Left lung (tissue), 10 donors: ENCODE measurements around the gene CCDC200. TPM values are rescaled to one million over a fixed set of nuclear protein-coding genes. Genes with fewer than 3 reads are reported as not detected.

Experiments
- ATAC-seq: fragments of 200-7000 bp; cut with Tn5 transposase; one replicate; pipeline ENCODE4 v1.9.1; 2020; ENCODE audit warnings: moderate library complexity
- DNase-seq, 4 donors: peaks; one replicate each; pipeline ENCODE4 v3.0.0-alpha.2; 2013 to 2020
- H3K27ac ChIP-seq, 2 donors: fragments of 200-600 bp; sonication (generic) in 1 of 2; one replicate each; pipeline versions ENCODE4 v1.5.0 to v1.8.0; 2020 to 2021
- H3K27me3 ChIP-seq, 2 donors: fragments of 200-600 bp; sonication (generic) in 1 of 2; one replicate each; pipeline versions ENCODE4 v1.5.0 to v1.8.0; 2020 to 2021
- H3K36me3 ChIP-seq, 2 donors: fragments of 200-600 bp; sonication (generic) in 1 of 2; one replicate each; pipeline versions ENCODE4 v1.5.0 to v1.8.0; 2020 to 2021
- H3K4me1 ChIP-seq, 2 donors: fragments of 200-600 bp; one replicate each; pipeline ENCODE4 v1.8.0; 2021
- H3K4me3 ChIP-seq, 2 donors: fragments of 200-600 bp; sonication (generic) in 1 of 2; one replicate each; pipeline versions ENCODE4 v1.5.0 to v1.8.0; 2020 to 2021; ENCODE audit warnings: mild to moderate bottlenecking in 1 of 2
- H3K9me3 ChIP-seq, 2 donors: fragments of 200-600 bp; sonication (generic) in 1 of 2; one replicate each; pipeline versions ENCODE4 v1.5.0 to v1.8.0; 2020 to 2021
- intact Hi-C, 2 donors: fragments of 100-400 bp; cut with DNase I; formaldehyde crosslinking; loops; one replicate each; pipeline versions ENCODE4 v1.11.2 to v1.14.2; 2022
- polyA plus RNA-seq, 6 donors: library from polyadenylated mRNA; unstranded; fragments of 120-200 nt; gene quantifications; one replicate each; pipeline ENCODE4 v1.2.1, GENCODE V29; 2013; ENCODE audit not compliant: insufficient read length in 6 of 6
- total RNA-seq, 2 donors: library from RNA; stranded (reverse); fragmentation: NEBNext Ultra II Directional; extraction: Animal tissue kit (Norgen Biotek cat#: 25700); gene quantifications; one replicate each; pipeline ENCODE4 v1.2.1, GENCODE V29; 2021
- TF ChIP-seq, protein P1 (sequence below), 2 donors: fragments of 200-600 bp; sonication (generic) in 1 of 2; IDR thresholded peaks; one replicate each; pipeline versions ENCODE4 v1.5.0 to v1.8.0; 2021; ENCODE audit warnings: antibody characterized with exemption in 2 of 2
- donor health status: DM: no; HTN: yes; CAD: no.
- donor health status: DM: no; HTN: no; CAD: no.

CCDC200 gene
- total and polyA plus RNA-seq, 8 donors, result 0.37 to 23.6 (median 16.8) TPM; not detected in 1

DNA sequence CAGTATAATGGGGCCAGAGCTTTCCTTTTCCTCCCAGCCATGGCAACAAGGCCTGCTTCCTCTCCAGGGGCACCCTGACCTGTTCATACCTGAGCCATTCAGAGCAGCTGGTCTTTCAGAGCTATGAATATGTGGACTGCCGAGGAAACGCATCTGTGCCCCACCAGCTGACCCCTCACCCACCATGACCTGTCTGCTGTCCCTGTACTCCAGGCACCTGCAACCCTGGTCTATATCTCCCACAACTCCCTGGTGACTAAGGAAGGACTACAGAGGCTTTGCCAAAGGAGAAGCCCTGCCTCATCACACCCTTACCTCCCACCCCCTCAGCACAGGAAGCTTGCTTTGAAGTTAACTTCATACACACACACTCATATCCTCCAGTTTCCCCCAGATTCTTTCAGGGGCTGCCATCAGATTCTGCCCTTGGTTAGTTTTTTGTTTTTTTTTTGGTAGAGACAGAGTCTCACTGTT lies 10.8 kb downstream of the CCDC200 start:
- Histone ChIP-seq H3K27me3 (no peaks in the 10 kb centered on the region), H3K9me3 (no peaks in the 10 kb centered on the region), H3K4me1 (peaks cover 2 to 16% of the 10 kb centered on the region in 2 donors), H3K36me3 (peaks cover 0 to 86% of the 10 kb centered on the region in 2 donors), H3K27ac (no peak overlapping the region), H3K4me3 (no peak overlapping the region)
- DNase-seq (no peak), ATAC-seq (no peak)
- intact Hi-C loops, result no loop called here
- TF ChIP-seq, protein P1, sequence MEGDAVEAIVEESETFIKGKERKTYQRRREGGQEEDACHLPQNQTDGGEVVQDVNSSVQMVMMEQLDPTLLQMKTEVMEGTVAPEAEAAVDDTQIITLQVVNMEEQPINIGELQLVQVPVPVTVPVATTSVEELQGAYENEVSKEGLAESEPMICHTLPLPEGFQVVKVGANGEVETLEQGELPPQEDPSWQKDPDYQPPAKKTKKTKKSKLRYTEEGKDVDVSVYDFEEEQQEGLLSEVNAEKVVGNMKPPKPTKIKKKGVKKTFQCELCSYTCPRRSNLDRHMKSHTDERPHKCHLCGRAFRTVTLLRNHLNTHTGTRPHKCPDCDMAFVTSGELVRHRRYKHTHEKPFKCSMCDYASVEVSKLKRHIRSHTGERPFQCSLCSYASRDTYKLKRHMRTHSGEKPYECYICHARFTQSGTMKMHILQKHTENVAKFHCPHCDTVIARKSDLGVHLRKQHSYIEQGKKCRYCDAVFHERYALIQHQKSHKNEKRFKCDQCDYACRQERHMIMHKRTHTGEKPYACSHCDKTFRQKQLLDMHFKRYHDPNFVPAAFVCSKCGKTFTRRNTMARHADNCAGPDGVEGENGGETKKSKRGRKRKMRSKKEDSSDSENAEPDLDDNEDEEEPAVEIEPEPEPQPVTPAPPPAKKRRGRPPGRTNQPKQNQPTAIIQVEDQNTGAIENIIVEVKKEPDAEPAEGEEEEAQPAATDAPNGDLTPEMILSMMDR (IDR thresholded peaks at IDR 0.05), result no peak

GRCh38 chr17:43216762-43217613 lies 11.4 kb downstream of the CCDC200 start:
- H3K4me3 ChIP-seq, result no peak overlapping the region
- H3K4me1 ChIP-seq, result peaks cover 6 to 22% of the 10 kb centered on the region in 2 donors
- peaks cover 0 to 80% of the 10 kb centered on the region in 2 donors for H3K36me3 ChIP-seq
- no peak for ATAC-seq
- TF ChIP-seq, protein P1 (IDR thresholded peaks at IDR 0.05), result no peak
- intact Hi-C loops, result no loop called here
- no peak for DNase-seq
- no peaks in the 10 kb centered on the region for H3K27me3 ChIP-seq
- no peaks in the 10 kb centered on the region for H3K9me3 ChIP-seq
- H3K27ac ChIP-seq, result no peak overlapping the region

DNA sequence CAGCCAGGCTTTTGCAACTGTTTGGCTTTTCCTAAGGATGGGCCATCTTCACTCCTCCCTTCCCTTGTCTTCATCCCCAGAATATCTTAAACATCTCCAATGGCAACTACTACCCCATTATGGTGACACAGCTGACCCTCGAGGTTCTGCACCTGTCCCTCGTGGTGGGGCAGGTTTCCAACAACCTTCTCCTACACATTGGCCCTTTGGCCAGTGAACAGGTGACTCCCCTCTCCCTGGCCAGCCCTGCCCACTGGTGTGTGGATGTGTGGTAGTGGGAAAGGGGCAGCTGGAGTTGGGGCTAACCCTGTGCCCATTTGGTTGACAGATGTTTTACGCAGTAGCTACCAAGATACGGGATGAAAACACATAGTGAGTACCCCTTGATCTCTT lies 12.1 kb downstream of the CCDC200 start:
- TF ChIP-seq, protein P1 (IDR thresholded peaks at IDR 0.05), result no peak
- Histone ChIP-seq H3K9me3 (no peaks in the 10 kb centered on the region), H3K4me3 (no peak overlapping the region), H3K36me3 (peaks cover 0 to 78% of the 10 kb centered on the region in 2 donors), H3K27ac (no peak overlapping the region), H3K27me3 (no peaks in the 10 kb centered on the region), H3K4me1 (peaks cover 6 to 27% of the 10 kb centered on the region in 2 donors)
- intact Hi-C loops, result no loop called here
- no peak for ATAC-seq
- DNase-seq, result no peak

DNA sequence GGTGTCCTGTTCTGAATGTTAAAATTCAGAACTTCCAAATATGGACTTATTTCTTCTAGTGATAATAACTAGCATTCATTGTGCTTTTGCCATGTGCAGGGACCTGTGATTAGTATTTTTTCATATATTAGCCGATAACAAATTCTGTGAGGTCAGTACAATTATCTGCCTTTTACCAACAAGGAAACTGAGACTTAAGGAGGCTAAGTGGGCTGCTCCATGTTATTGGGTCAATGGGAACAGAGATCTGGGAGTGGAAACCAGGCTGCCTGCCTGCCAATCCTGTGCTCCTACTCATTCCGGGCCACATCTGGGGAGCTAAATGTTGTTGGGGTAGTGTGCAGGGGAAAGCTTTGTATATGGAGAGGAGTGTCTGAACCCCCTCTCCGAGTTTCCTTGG lies 13.1 kb downstream of the CCDC200 start:
- TF ChIP-seq, protein P1 (IDR thresholded peaks at IDR 0.05), result no peak
- no peak overlapping the region for H3K27ac ChIP-seq
- H3K4me3 ChIP-seq, result no peak overlapping the region
- ATAC-seq (no peak), DNase-seq (no peak)
- peaks cover 1 to 68% of the 10 kb centered on the region in 2 donors for H3K36me3 ChIP-seq
- peaks cover 6 to 37% of the 10 kb centered on the region in 2 donors for H3K4me1 ChIP-seq
- H3K27me3 ChIP-seq, result no peaks in the 10 kb centered on the region
- intact Hi-C loops, result no loop called here
- H3K9me3 ChIP-seq, result no peaks in the 10 kb centered on the region

DNA sequence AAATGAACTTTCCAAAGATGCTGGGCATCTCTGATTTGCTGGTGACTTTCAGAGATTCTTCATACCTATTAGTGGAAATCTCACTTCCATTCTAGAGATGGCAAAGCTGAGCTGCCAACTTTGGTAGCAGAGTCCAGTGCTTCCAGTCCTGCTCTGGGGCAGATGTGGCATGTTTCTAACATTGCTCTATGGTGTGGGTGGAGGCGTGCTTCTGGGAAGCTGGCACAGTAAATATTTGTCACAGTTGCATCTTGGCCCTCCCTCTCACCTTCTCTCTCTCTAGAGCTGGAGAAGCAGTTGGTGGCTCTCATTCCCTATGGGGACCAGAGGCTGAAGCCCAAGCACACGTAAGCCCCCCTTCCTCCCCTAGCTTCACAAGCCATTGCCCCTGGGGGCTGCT lies 14.9 kb downstream of the CCDC200 start:
- Histone ChIP-seq H3K4me1 (peaks cover 6 to 37% of the 10 kb centered on the region in 2 donors), H3K4me3 (peak overlapping the region in 1 of 2 donors; percentile 75), H3K27me3 (no peaks in the 10 kb centered on the region), H3K36me3 (peaks cover 4 to 71% of the 10 kb centered on the region in 2 donors), H3K27ac (no peak overlapping the region), H3K9me3 (no peaks in the 10 kb centered on the region)
- ATAC-seq (no peak), DNase-seq (no peak)
- TF ChIP-seq, protein P1 (IDR thresholded peaks at IDR 0.05), result no peak
- intact Hi-C loops, result no loop called here
